HepG2 (cell line): ENCODE results near the gene HOXA10. TPM values are rescaled to one million over a fixed set of nuclear protein-coding genes. Genes with fewer than 3 reads are reported as not detected.

Source experiments
- ATAC-seq: fragments of 200-7000 bp; cut with Tn5 transposase; 3 replicates; pipeline ENCODE4 v1.9.1; 2020; ENCODE audit warnings: mild to moderate bottlenecking, moderate library complexity
- BruUV-seq: library from RNA; stranded (reverse); fragments of 400-500 nt; replicated peaks from 2 replicates; lab custom pipeline; 2021; lab: Mats Ljungman, UMichigan
- CTCF ChIA-PET: fragments of 300-600 bp; formaldehyde crosslinking; extraction: SDS; loops from one replicate; lab custom pipeline; 2021; ENCODE audit warnings: low total read pairs, inconsistent platforms, low intra/inter-chr PET ratio; lab: Yijun Ruan, JAX
- POLR2A ChIA-PET: fragments of 350-600 bp; sonication (Branson Sonifier 250); formaldehyde crosslinking; loops from one replicate; lab custom pipeline; 2020; ENCODE audit warnings: antibody characterized with exemption, inconsistent platforms; lab: Yijun Ruan, JAX
- DNase-seq: peaks from one replicate; pipeline ENCODE4 v3.0.0-alpha.2; 2015; ENCODE audit warnings: low spot score
- FAIRE-seq: peaks from 3 replicates; lab custom pipeline; 2011; peaks lifted over from hg19 to GRCh38; lab: Jason Lieb, UNC
- H2AFZ ChIP-seq: one replicate; pipeline ENCODE4 v1.6.1; 2011; ENCODE audit warnings: low read length, inconsistent platforms
- H3K27ac ChIP-seq: fragments of 300-600 bp; 3 replicates; pipeline ENCODE4 v1.8.0; 2011; ENCODE audit warnings: mixed run types, mild to moderate bottlenecking, mixed read lengths, low read length, inconsistent platforms; ENCODE audit not compliant: insufficient read depth; ENCODE audit errors: extremely low read length
- H3K27me3 ChIP-seq, 2 experiments: fragments of 200-600 bp in 1 of 2; 2 replicates in 1 of 2; 3 replicates in 1 of 2; pipeline versions ENCODE4 v1.6.0 to v1.8.0; 2011; ENCODE audit warnings: low read length in 2 of 2, mild to moderate bottlenecking in 2 of 2, moderate library complexity in 2 of 2, inconsistent platforms in 1 of 2; ENCODE audit not compliant: insufficient read depth in 2 of 2, control insufficient read depth in 1 of 2
- H3K36me3 ChIP-seq, 2 experiments: fragments of 200-600 bp in 1 of 2; replicated peaks in 1 of 2; 2 replicates in 1 of 2; 3 replicates in 1 of 2; pipeline versions ENCODE4 v1.5.1 to v1.8.0; 2011; ENCODE audit warnings: low read length in 2 of 2, inconsistent platforms in 1 of 2; ENCODE audit not compliant: insufficient read depth in 2 of 2, control insufficient read depth in 1 of 2
- H3K4me1 ChIP-seq: 2 replicates; pipeline ENCODE4 v1.5.1; 2012; ENCODE audit warnings: low read length, inconsistent platforms; ENCODE audit not compliant: insufficient read depth
- H3K4me2 ChIP-seq: 2 replicates; pipeline ENCODE4 v1.6.0; 2011; ENCODE audit warnings: low read depth, low read length, inconsistent platforms
- H3K4me3 ChIP-seq, 3 experiments: fragments of 200-600 bp in 1 of 3; sonication (generic), shearing (Covaris generic) in 1 of 3; replicated peaks in 1 of 3; 2 replicates each; pipeline ENCODE4 v1.5.1; 2011 to 2016; ENCODE audit warnings: low read length in 3 of 3, inconsistent platforms in 2 of 3, low read depth in 2 of 3, mild to moderate bottlenecking in 2 of 3, control low read depth in 1 of 3, mixed read lengths in 1 of 3; ENCODE audit not compliant: insufficient read depth in 1 of 3
- H3K79me2 ChIP-seq: one replicate; pipeline ENCODE4 v1.6.1; 2011; ENCODE audit warnings: low read length, inconsistent platforms; ENCODE audit not compliant: insufficient read depth
- H3K9ac ChIP-seq: 2 replicates; pipeline ENCODE4 v1.6.0; 2011; ENCODE audit warnings: mild to moderate bottlenecking, low read depth, low read length, inconsistent platforms; ENCODE audit not compliant: insufficient read depth
- H3K9me3 ChIP-seq: 2 replicates; pipeline ENCODE4 v1.5.1; 2012; ENCODE audit warnings: mild to moderate bottlenecking, low read length
- H4K20me1 ChIP-seq: 2 replicates; pipeline ENCODE4 v1.6.0; 2011; ENCODE audit warnings: inconsistent platforms, mild to moderate bottlenecking, low read length, moderate library complexity; ENCODE audit not compliant: insufficient read depth
- ATF5 ChIP-seq: sonication (generic); formaldehyde crosslinking; IDR thresholded peaks from 2 replicates; pipeline ENCODE4 v1.4.0; 2020; ENCODE audit warnings: mild to moderate bottlenecking, low read depth, missing genetic modification reagents
- CENPBD1 ChIP-seq: sonication (generic); formaldehyde crosslinking; IDR thresholded peaks from 2 replicates; pipeline ENCODE4 v1.8.0; 2022; ENCODE audit warnings: missing genetic modification reagents, low read depth, mild to moderate bottlenecking, borderline replicate concordance
- EZH2 ChIP-seq: conservative IDR thresholded peaks from 2 replicates; pipeline ENCODE4 v1.6.1; 2012; ENCODE audit warnings: mild to moderate bottlenecking, low read depth, low read length, moderate library complexity
- GATAD2A ChIP-seq: IDR thresholded peaks from 2 replicates; pipeline ENCODE4 v1.6.1; 2016
- HNRNPK ChIP-seq: fragments of 200-400 bp; formaldehyde crosslinking; IDR thresholded peaks from 2 replicates; pipeline ENCODE4 v1.6.1; 2018; ENCODE audit warnings: low read length, low read depth, moderate library complexity, mild to moderate bottlenecking; ENCODE audit not compliant: poor library complexity, severe bottlenecking
- NAIF1 ChIP-seq: sonication (generic); formaldehyde crosslinking; IDR thresholded peaks from 2 replicates; pipeline ENCODE4 v1.5.0; 2020; ENCODE audit warnings: mild to moderate bottlenecking, missing genetic modification reagents, borderline replicate concordance
- ZNF317 ChIP-seq: sonication (generic); formaldehyde crosslinking; IDR thresholded peaks from 2 replicates; pipeline ENCODE4 v1.5.0; 2020; ENCODE audit warnings: mild to moderate bottlenecking, missing genetic modification reagents
- ZSCAN25 ChIP-seq: sonication (generic); formaldehyde crosslinking; IDR thresholded peaks from 2 replicates; pipeline ENCODE4 v1.8.0; 2022; ENCODE audit warnings: mild to moderate bottlenecking, missing genetic modification reagents
- WGBS: methylation state at CpG from one replicate; pipeline ENCODE4 v1.1.6; 2017; ENCODE audit warnings: low lambda C conversion rate; 5-methylcytosine and 5-hydroxymethylcytosine counted together
- in situ Hi-C: cut with HindIII; loops from 2 replicates; pipeline ENCODE4 v1.10.0; 2017; ENCODE audit warnings: low pct_unique_long_range_greater_than_20kb; ENCODE audit not compliant: extremely low pct_ligation_motif_present
- intact Hi-C: fragments of 100-400 bp; cut with micrococcal nuclease; formaldehyde crosslinking; loops from one replicate; pipeline ENCODE4 v1.10.0; 2022; ENCODE audit not compliant: unreplicated experiment
- polyA plus RNA-seq, 8 experiments: library from polyadenylated mRNA; depleted of rRNA in 3 of 8; stranded (reverse) in 7 of 8; unstranded in 1 of 8; fragments of >200 nt; fragmentation: Illumina TruSeq in 4 of 8; extraction: Trizol in 4 of 8; gene quantifications; 2 replicates each; pipeline versions ENCODE4 v1.2.1 to v1.2.3, GENCODE V29; 2011 to 2016; ENCODE audit warnings: low read depth in 4 of 8, missing spikeins in 1 of 8, mixed read lengths in 1 of 8; ENCODE audit not compliant: insufficient read depth in 1 of 8
- total RNA-seq, 5 experiments: library from RNA; depleted of rRNA; stranded (reverse); fragments of >200 nt; fragmentation: Illumina TruSeq; extraction: Trizol; gene quantifications; 2 replicates each; pipeline ENCODE4 v1.2.3, GENCODE V29; 2016; ENCODE audit warnings: low read depth in 1 of 5
- TF ChIP-seq, protein P1 (sequence below): sonication (generic); formaldehyde crosslinking; IDR thresholded peaks from 2 replicates; pipeline ENCODE4 v1.5.0; 2020; ENCODE audit warnings: missing genetic modification reagents, mild to moderate bottlenecking, borderline replicate concordance

HOXA10 gene
- total and polyA plus RNA-seq, 2 of the 13 experiments (the other 11 are each of a cell fraction or from before 2014, with no cell fraction given): not detected

DNA sequence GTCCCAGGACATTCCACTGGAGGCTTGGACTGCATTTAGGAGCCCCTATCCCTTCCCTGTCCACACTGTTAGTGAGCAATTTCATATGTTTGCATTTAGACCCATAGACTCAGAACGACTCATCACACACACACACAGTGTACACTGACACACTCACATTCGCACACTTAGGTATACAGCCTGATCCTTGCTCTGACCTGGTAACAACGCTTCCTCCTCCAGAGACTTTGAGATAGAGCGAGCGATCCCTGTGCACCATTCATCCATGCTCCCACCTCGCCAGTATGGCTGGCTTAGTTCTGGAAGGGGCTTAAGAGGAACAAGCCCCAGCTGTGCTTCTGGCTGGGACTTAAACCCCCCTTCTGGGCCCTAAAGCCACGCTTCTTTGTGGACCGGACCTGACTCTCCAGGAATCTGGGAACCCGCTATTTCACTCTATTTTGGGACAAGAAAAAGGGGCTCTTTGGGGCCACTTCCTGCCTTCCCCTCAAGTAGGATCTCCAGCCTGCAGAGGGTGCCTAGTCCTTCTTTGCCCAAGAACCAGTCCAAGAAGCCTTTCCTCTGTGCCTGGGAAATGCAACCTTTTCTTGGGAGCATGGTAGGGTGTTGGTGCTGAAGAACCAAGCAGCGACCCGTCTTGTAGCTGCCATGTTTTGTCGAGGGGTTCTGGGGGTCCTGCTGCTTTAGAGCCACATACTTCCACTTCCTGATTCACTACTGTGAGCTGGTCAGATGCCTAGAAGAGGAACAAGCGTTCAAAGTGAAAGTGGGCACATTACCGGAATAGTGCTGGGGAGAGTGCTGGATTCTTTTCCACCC is 26.9 kb upstream of the HOXA10 start:
- WGBS: 16% methylated on average over 13 of the region's 14 CpGs
- ChIA-PET POLR2A (interaction anchor here (0.6 kb wide), 1 partner anchor 78 kb away, joined by 4 read pairs; no protein-coding TSS in a partner anchor), CTCF (no interaction called here)
- peaks cover 17 to 80% of the 10 kb centered on the region in 2 experiments for H3K27me3 ChIP-seq
- no peak overlapping the region for H2AFZ ChIP-seq
- DNase-seq (no peak), FAIRE-seq (no peak), ATAC-seq (peak; percentile 29)
- BruUV-seq: no TSS peak
- H3K36me3 ChIP-seq: no peaks in the 10 kb centered on the region
- H3K9me3 ChIP-seq: no peaks in the 10 kb centered on the region
- H3K4me1 ChIP-seq: peaks cover 35% of the 10 kb centered on the region
- intact Hi-C loops: no loop called here
- peak; percentile 80 for TF ChIP-seq EZH2
- TF ChIP-seq, protein P1, sequence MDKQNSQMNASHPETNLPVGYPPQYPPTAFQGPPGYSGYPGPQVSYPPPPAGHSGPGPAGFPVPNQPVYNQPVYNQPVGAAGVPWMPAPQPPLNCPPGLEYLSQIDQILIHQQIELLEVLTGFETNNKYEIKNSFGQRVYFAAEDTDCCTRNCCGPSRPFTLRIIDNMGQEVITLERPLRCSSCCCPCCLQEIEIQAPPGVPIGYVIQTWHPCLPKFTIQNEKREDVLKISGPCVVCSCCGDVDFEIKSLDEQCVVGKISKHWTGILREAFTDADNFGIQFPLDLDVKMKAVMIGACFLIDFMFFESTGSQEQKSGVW: no peak
- peaks cover 3% of the 10 kb centered on the region; the same call in 1 of the 2 replicates for H4K20me1 ChIP-seq
- in situ Hi-C loops: loop anchor here (5.0 to 10.0 kb wide), 3 partner anchors 374 to 821 kb away; no protein-coding TSS in a partner anchor
- H3K4me2 ChIP-seq: peak overlapping the region; percentile 80
- peak overlapping the region; percentile 42 to 69 (median 42) for H3K4me3 ChIP-seq
- no peak overlapping the region for H3K27ac ChIP-seq
- no peak overlapping the region for H3K9ac ChIP-seq
- H3K79me2 ChIP-seq: no peaks in the 10 kb centered on the region

DNA sequence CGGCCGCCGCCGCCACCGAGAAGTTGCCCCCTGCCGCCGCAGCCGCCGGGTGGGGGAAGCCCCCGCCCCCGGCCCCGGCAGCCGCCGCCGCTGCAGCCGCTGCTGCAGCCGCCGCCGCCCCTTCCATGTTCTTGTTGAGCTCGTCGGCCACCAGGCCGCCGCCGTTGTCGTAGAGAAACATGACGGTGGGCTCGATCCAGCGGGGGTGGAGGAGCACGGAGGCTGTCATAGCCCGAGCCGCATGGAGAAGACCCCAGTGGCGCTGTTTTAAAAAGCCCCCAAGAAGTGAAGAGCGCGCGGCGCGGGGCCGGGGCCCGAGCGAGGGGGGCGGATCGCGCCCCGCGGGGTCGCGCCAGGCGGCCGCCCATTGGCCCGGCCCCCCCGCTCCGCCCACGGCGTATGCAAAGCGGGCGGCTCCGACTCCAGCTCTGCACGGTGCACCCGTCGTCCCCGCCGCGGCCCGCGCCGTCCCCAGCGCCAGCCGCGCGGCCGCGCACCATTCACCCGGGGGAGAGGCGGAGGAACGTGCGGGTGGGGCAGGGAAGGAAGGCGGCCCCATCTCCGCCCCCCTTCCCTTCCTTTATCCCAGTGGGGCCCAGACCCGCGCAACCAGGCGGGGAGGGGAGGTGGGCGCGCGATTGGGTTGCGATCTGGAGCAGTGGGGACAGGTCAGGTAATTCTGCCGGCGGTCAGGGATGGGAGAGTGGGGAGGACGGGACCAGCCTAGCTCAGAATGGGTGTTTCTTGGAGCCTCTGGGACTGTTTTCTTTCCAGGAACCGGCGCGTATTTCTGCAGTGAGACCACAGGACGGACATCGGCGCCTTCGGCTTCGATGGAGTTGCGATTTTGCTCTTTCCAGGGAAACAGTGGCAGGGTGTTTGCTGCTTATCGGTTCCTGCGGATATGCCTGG is 26.0 kb upstream of the HOXA10 start, which contains the start of gene HOXA13:
Gene HOXA13, minus strand, starts transcription at position 243 of the 912 bp plus-strand sequence. Its CDS starts 14 bp downstream, at position 229.
- no TSS peak for BruUV-seq
- H3K4me2 ChIP-seq: peak within 1 kb of the TSS; percentile 80
- H3K4me1 ChIP-seq: peaks cover 35% of the 10 kb centered on the region
- FAIRE-seq: no peak
- peak within 1 kb of the TSS; percentile 46 to 69 (median 56) for H3K4me3 ChIP-seq
- in situ Hi-C loops (loop anchor here (5.0 to 10.0 kb wide), 3 partner anchors 375 to 822 kb away; no protein-coding TSS in a partner anchor), intact Hi-C loops (loop anchor here (5.0 to 10.0 kb wide), 2 partner anchors 405 to 572 kb away; no protein-coding TSS in a partner anchor)
- H3K27me3 ChIP-seq: peaks cover 17 to 72% of the 10 kb centered on the region in 2 experiments
- ATAC-seq: peak; percentile 81
- no peak within 1 kb of the TSS for H2AFZ ChIP-seq
- H3K9ac ChIP-seq: no peak within 1 kb of the TSS
- H3K79me2 ChIP-seq: no peaks in the 10 kb centered on the region
- peaks cover 3% of the 10 kb centered on the region; the same call in 1 of the 2 replicates for H4K20me1 ChIP-seq
- ChIA-PET POLR2A (no interaction called here), CTCF (no interaction called here)
- 9% methylated on average over 25 of the region's 99 CpGs for WGBS
- H3K27ac ChIP-seq: no peak within 1 kb of the TSS
- no peaks in the 10 kb centered on the region for H3K9me3 ChIP-seq
- no peaks in the 10 kb centered on the region for H3K36me3 ChIP-seq
- DNase-seq: no peak
- TF ChIP-seq NAIF1 (CRISPR knock-in tag): no peak
- no peak for TF ChIP-seq ZSCAN25 (CRISPR knock-in tag)
- TF ChIP-seq CENPBD1 (CRISPR knock-in tag): no peak
- TF ChIP-seq ZNF317 (CRISPR knock-in tag): no peak
- no peak for TF ChIP-seq ATF5 (CRISPR knock-in tag)
- no peak for TF ChIP-seq GATAD2A (CRISPR knock-in tag)
- TF ChIP-seq HNRNPK: peak; percentile 27
